DOHH2 (cell line): ENCODE results near the gene QKI.

Source experiments
- H3F3A ChIP-seq: fragments of 200-600 bp; sonication (generic), shearing (Covaris generic); 2 replicates; pipeline ENCODE4 v1.6.0; 2016; ENCODE audit warnings: antibody characterized with exemption, mild to moderate bottlenecking; ENCODE audit not compliant: control insufficient read depth, insufficient read depth
- H3K27ac ChIP-seq: fragments of 200-600 bp; sonication (generic); 2 replicates; pipeline ENCODE4 v1.5.1; 2014; ENCODE audit warnings: low read depth, mild to moderate bottlenecking, low read length, moderate library complexity
- H3K27me3 ChIP-seq: fragments of 200-600 bp; sonication (generic); 2 replicates; pipeline ENCODE4 v1.6.1; 2014; ENCODE audit warnings: mild to moderate bottlenecking, low read length, mixed read lengths; ENCODE audit not compliant: control insufficient read depth
- H3K36me3 ChIP-seq: fragments of 200-600 bp; sonication (generic); 2 replicates; pipeline ENCODE4 v1.6.1; 2014; ENCODE audit warnings: mild to moderate bottlenecking, low read length, moderate library complexity, mixed read lengths; ENCODE audit not compliant: control insufficient read depth
- H3K4me1 ChIP-seq: fragments of 200-600 bp; sonication (generic); 2 replicates; pipeline ENCODE4 v1.6.1; 2014; ENCODE audit warnings: mild to moderate bottlenecking, low read length, mixed read lengths; ENCODE audit not compliant: control insufficient read depth
- H3K4me2 ChIP-seq: fragments of 200-600 bp; sonication (generic); 2 replicates; pipeline ENCODE4 v1.6.0; 2014; ENCODE audit warnings: mild to moderate bottlenecking, low read length, moderate library complexity
- H3K4me3 ChIP-seq: fragments of 200-600 bp; sonication (generic); 2 replicates; pipeline ENCODE4 v1.5.1; 2014; ENCODE audit warnings: mild to moderate bottlenecking, low read length, mixed read lengths
- H3K79me2 ChIP-seq: fragments of 200-600 bp; sonication (generic); 2 replicates; pipeline ENCODE4 v1.6.1; 2014; ENCODE audit warnings: mild to moderate bottlenecking, low read length, mixed read lengths; ENCODE audit not compliant: control insufficient read depth
- H3K9me2 ChIP-seq: fragments of 200-600 bp; sonication (generic); replicated peaks from 2 replicates; pipeline ENCODE4 v1.6.1; 2014; ENCODE audit warnings: mild to moderate bottlenecking, low read length, mixed read lengths; ENCODE audit not compliant: control insufficient read depth
- H3K9me3 ChIP-seq: fragments of 200-600 bp; sonication (generic); 2 replicates; pipeline ENCODE4 v1.6.1; 2014; ENCODE audit warnings: antibody characterized with exemption, low read length, mixed read lengths; ENCODE audit not compliant: control insufficient read depth, insufficient read depth
- H4K20me1 ChIP-seq: fragments of 200-600 bp; sonication (generic); 2 replicates; pipeline ENCODE4 v1.6.0; 2014; ENCODE audit warnings: low read depth, mild to moderate bottlenecking, antibody characterized with exemption, low read length, moderate library complexity; ENCODE audit not compliant: control insufficient read depth, insufficient read depth
- CTCF ChIP-seq: fragments of 200-600 bp; sonication (generic); IDR thresholded peaks from one replicate; pipeline ENCODE4 v1.5.1; 2014; ENCODE audit warnings: antibody characterized with exemption, mild to moderate bottlenecking, low read depth, low read length; ENCODE audit not compliant: poor library complexity, severe bottlenecking
- EZH2phosphoT487 ChIP-seq: fragments of 200-600 bp; sonication (generic); IDR thresholded peaks from 2 replicates; pipeline ENCODE4 v1.6.1; 2017; ENCODE audit warnings: borderline replicate concordance, mild to moderate bottlenecking, antibody characterized with exemption, low read length, moderate library complexity, mixed read lengths

QKI gene

GRCh38 chr6:163583558-163583957 is 169.0 kb downstream of the QKI start:
- no peaks in the 10 kb centered on the region for H3K27me3 ChIP-seq
- no peaks in the 10 kb centered on the region for H3K4me1 ChIP-seq
- H4K20me1 ChIP-seq, result no peaks in the 10 kb centered on the region
- no peak overlapping the region for H3K27ac ChIP-seq
- no peak overlapping the region for H3K4me2 ChIP-seq
- H3F3A ChIP-seq, result no peaks in the 10 kb centered on the region
- no peaks in the 10 kb centered on the region for H3K9me3 ChIP-seq
- TF ChIP-seq CTCF (no peak), EZH2phosphoT487 (no peak)
- H3K79me2 ChIP-seq, result no peaks in the 10 kb centered on the region
- H3K4me3 ChIP-seq, result no peak overlapping the region
- H3K9me2 ChIP-seq, result no peaks in the 10 kb centered on the region
- H3K36me3 ChIP-seq, result no peaks in the 10 kb centered on the region

GRCh38 chr6:163585932-163586437 is 171.5 kb downstream of the QKI start:
- Histone ChIP-seq H3K9me3 (no peaks in the 10 kb centered on the region; the same call in 1 of the 2 replicates), H3K9me2 (no peaks in the 10 kb centered on the region), H3K4me2 (no peak overlapping the region), H3K79me2 (no peaks in the 10 kb centered on the region), H3K36me3 (no peaks in the 10 kb centered on the region), H3K27ac (no peak overlapping the region), H4K20me1 (no peaks in the 10 kb centered on the region), H3F3A (no peaks in the 10 kb centered on the region), H3K4me3 (no peak overlapping the region), H3K27me3 (no peaks in the 10 kb centered on the region), H3K4me1 (no peaks in the 10 kb centered on the region)
- TF ChIP-seq CTCF (no peak), EZH2phosphoT487 (no peak)

GRCh38 chr6:163586888-163587287 is 172.4 kb downstream of the QKI start:
- Histone ChIP-seq H3K4me2 (no peak overlapping the region), H3K4me3 (no peak overlapping the region), H3K79me2 (no peaks in the 10 kb centered on the region), H4K20me1 (no peaks in the 10 kb centered on the region), H3K4me1 (no peaks in the 10 kb centered on the region), H3K9me3 (no peaks in the 10 kb centered on the region; the same call in 1 of the 2 replicates), H3K36me3 (no peaks in the 10 kb centered on the region), H3F3A (no peaks in the 10 kb centered on the region), H3K27me3 (no peaks in the 10 kb centered on the region), H3K9me2 (no peaks in the 10 kb centered on the region), H3K27ac (no peak overlapping the region)
- no peak for TF ChIP-seq EZH2phosphoT487
- no peak for TF ChIP-seq CTCF
